Left colon (tissue), 2 donors: ENCODE data around the gene NADSYN1. TPM values are rescaled to one million over a fixed set of nuclear protein-coding genes. Genes with fewer than 3 reads are reported as not detected.
"Not testable (repeated sequence)": the region's sequence is repeated elsewhere in the genome, so short reads cannot be mapped to it uniquely, and the experiment has no call there.

Experiments used
- ATAC-seq: fragments of 200-7000 bp; cut with Tn5 transposase; one replicate; pipeline ENCODE4 v1.9.1; 2020; ENCODE audit warnings: mild to moderate bottlenecking, moderate library complexity
- DNase-seq, 2 donors: peaks; one replicate each; pipeline ENCODE4 v3.0.0-alpha.2; 2020
- intact Hi-C, 2 donors: fragments of 100-400 bp; cut with DNase I in 1 of 2; cut with micrococcal nuclease in 1 of 2; formaldehyde crosslinking; loops; one replicate each; pipeline versions ENCODE4 v1.11.2 to v1.14.0; 2022; cut with DNase I, micrococcal nuclease
- long read RNA-seq: library from polyadenylated mRNA; unstranded; transcript quantifications from one replicate; pipeline ENCODE4 v2.0.0, GENCODE V29; 2021
- total RNA-seq, 2 donors: library from RNA; stranded (reverse); fragmentation: NEBNext Ultra II Directional; extraction: Animal tissue kit (Norgen Biotek cat#: 25700); gene quantifications; one replicate each; pipeline ENCODE4 v1.2.1, GENCODE V29; 2021
- donor health status: DM: no; HTN: no; CAD: no.
- donor health status: DM: yes; HTN: yes; CAD: no.

NADSYN1 gene
- total RNA-seq, result 100 to 1,000 TPM; 140 to 165 TPM
- long read RNA-seq, transcript NADSYN1-201 (21 exons, 2,773 nt), result major isoform, 140 of 208 reads
- long read RNA-seq, partial matches to known transcripts, result 37 of 208 reads
- long read RNA-seq, other reads (novel, unspliced or antisense), result 26 of 208 reads

DNA sequence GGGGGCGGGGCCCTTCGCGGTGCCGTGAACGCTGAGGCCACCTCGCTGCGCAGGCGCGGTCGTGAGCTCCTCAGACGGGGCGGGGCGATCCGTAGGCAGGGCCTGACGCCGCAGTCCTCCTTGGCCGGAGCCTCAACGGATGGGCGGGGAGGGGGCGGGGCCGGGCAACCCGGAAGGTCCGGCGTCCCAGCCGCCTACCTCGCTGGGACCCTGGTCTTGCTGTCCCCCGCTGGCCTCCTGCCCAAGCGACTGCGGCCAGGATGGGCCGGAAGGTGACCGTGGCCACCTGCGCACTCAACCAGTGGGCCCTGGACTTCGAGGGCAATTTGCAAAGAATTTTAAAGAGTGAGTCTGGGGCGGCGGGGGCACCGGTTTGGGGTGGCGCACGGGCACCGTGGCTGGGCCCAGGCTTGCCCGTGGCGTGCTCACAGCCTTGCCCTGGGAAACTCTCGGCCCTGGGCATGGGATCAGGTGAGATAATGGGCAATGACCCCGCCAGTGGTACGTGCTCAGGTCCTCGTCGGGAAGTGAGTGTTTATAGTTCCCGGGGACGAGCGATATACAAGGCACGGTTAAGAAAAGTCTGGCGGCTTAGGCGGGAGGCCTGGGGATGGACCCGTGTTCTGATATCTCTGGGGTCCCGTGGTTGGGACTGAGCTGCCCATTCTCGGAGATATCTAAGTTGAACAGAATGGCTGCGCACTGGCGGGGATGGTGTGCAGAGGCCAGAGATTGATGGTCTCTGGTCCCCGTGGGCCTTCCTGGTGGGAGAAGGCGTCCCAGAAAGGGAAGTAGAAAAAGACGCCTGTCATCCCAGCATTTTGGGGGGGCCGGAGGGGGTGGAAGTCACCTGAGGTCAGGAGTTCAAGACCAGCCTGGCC is at the start of gene NADSYN1:
TSS of gene NADSYN1 (plus strand) at position 167 of the 881 bp plus-strand sequence. CDS start at position 261, 94 bp downstream.
- intact Hi-C loops, result no loop called here
- peak; percentile 76 for ATAC-seq
- DNase-seq, result peak; percentile 97 to 99

- intact Hi-C loops, result no loop called here
- no peak for ATAC-seq
- DNase-seq, result no peak
Measured at GRCh38 chr11:71404209-71404608, 48.8 kb upstream of the NADSYN1 start.

GRCh38 chr11:71406681-71407080 is 46.3 kb upstream of the NADSYN1 start:
- intact Hi-C loops, result no loop called here
- DNase-seq (no peak), ATAC-seq (no peak)

DNA sequence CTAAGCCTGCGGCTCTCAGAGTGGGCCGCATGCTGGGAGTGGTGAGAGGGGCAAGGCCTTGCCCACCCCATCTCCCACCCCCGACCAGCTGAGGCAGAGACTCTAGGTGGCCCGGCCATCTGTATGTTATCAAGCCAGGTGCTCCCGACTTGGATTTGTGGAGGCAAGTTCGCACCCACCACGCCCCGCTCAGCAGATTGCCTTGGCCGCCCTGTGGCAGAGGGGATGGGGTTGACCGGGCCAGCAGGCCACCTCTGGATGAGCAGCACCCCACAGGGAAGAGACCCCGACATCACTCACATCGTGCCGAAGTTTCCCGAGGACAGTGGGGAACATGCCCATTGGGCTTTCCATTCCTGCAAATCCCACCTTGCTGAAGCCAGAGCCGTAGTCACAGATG is 45.6 kb upstream of the NADSYN1 start:
- ATAC-seq (no peak), DNase-seq (no peak)
- intact Hi-C loops, result no loop called here

GRCh38 chr11:71408826-71409225 is 44.2 kb upstream of the NADSYN1 start:
- DNase-seq, result no peak
- ATAC-seq, result no peak
- intact Hi-C loops, result no loop called here

DNA sequence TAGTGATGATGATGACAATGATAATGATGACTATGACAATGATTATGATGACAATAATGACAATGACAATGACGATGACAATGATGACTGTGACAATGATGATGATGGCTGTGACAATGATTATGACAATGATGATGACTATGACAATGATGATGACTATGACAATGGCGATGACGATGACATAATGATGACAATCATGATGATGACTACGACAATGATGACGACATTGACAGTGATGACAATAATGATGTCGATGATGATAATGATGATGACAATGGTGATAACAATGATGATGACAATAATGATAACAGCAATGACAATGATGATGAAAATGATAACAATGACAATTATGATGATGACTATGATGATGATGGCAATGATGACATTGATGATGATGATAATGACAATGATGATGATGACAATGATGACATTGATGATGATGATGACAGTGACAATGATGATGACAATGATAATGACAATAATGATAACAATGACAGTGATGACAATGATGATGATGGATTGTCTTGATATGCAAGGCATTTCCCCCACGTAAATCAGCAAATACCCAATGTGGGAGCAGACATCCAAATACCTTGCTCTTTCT is 42.5 kb upstream of the NADSYN1 start:
- ATAC-seq, result no peak
- no peak for DNase-seq
- intact Hi-C loops, result no loop called here

DNA sequence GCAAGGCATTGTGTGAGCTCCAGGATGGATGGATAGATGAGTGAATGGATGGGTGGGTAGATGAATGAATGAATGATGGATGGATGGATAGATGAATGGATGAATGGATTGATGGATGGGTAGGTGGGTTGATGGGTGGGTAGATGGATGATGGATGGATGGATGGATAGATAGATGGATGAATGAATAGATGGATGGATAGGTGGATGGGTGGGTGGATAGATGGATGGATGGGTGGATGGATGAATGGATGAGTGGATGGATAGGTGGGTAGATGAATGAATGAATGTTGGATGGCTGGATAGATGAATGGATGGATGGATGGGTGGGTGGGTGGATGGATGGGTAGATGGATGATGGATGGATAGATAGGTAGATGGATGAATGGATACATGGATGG is 38.4 kb upstream of the NADSYN1 start:
- no peak for ATAC-seq
- intact Hi-C loops, result no loop called here
- DNase-seq, result no peak

- no peak for ATAC-seq
- intact Hi-C loops, result no loop called here
- no peak for DNase-seq
Measured at GRCh38 chr11:71418643-71419042, 34.4 kb upstream of the NADSYN1 start.

DNA sequence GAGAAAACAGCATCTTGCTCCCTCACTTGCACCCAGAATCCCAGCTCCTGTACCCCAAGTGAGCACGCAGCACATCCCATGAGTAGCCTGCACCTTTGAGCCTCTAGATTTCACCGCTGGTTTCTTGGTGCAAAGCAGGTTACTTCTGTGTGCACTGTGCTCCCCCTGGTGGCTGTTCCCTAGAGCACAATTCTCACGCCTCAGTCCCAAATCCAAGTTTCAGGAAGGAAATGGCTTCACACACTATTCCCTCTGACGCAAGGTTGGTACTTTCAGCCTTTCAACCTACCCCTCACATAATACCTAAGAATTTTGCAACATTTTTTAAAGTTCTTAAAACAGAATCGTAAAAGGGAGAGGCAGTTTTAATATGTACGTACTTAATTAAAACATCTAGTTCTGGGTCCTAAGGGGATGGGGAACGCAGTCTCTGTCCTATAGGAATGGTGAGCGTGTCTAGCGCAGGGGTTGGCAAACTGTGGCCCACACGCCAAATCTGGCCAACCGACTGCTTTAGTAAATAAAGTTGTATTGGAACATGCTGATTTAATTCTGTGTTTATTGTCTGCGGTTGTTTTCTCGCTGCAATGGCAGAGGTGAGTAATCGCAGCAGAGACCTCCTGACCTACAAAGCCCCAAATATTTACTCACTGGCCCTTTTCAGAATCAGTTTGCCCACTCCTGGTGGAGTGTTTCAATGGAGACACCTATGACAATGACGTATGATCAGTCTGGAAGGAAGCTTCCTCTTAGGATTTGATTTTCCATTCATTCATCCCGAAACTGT is 32.4 kb upstream of the NADSYN1 start:
- peak; percentile 84 for ATAC-seq
- intact Hi-C loops, result no loop called here
- peak in 1 of 2 donors; percentile 64 for DNase-seq

DNA sequence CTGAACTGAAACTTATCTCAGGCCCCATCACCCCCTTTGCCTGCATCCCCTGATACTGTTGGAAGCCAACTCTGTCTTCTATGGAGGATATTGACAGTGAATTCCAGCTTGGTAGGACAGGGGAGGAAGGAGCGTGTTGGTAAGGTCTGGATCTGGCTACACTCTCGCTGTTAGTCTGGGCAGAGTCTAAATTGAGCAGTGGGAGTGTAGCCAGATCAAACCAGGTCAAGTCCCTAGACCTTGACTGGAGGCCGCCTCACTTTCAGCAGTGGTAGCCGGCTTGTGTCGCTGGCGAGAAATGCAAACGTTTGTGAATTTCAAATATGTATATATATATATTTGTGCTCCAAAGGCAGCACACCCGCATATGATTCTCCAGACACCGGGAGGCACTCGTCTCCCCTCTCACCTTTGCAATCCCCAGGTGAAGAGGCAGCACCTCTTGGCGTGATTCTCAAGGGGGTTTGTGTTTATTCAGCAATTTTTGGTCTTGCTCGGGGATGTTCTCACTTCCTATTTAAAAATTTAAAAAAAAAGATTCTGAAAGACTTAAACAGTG is 31.5 kb upstream of the NADSYN1 start:
- no peak for DNase-seq
- ATAC-seq, result no peak

DNA sequence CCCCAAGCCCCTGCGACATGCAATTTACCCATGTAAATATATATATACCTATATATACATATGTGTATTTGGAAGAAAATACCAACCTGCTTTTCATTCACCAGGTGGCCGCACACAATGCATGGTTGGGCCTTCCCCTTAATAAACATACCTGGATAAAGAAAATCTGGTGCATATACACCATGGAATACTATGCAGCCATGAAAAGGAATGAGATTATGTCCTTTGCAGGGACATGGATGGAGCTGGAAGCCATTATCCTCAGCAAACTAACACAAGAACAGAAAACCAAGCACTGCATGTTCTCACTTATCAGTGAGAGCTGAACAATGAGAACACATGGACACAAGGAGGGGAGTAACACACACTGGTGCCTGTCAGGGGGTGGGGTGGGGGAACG is 30.7 kb upstream of the NADSYN1 start:
- ATAC-seq, DNase-seq, intact Hi-C loops: not testable (repeated sequence)

More for the DNA sequence above, 31.5 kb upstream of the NADSYN1 start:
- intact Hi-C loops, result no loop called here

GRCh38 chr11:71423181-71423790 is 29.7 kb upstream of the NADSYN1 start:
- DNase-seq (no peak), ATAC-seq (no peak)
- intact Hi-C loops, result no loop called here

GRCh38 chr11:71425409-71425808 is 27.6 kb upstream of the NADSYN1 start:
- intact Hi-C loops, result no loop called here
- ATAC-seq (no peak), DNase-seq (no peak)

DNA sequence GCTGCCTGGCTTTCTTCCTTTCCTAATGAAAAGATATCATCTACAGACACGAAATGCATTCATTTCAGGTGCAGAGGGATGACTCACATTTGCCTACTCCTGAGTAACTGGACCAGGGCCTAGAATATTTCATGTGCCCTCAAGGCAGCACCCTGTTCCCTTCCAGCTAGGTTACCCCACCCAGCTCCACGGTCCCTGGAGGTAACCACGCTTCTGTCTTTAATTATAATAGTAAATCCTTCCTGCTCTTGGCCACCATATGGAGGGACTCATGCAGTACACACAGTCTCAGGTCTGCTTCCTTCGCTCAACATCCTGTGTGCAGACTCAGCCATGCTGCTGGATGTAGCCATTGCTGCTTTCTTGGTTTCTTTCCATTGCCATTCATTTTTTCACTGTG is 27.1 kb upstream of the NADSYN1 start:
- ATAC-seq, result no peak

GRCh38 chr11:71426413-71426812 is 26.6 kb upstream of the NADSYN1 start:
- intact Hi-C loops, result no loop called here
- no peak for ATAC-seq

More for the DNA sequence above, 27.1 kb upstream of the NADSYN1 start:
- intact Hi-C loops, result no loop called here
- DNase-seq, result no peak

DNA sequence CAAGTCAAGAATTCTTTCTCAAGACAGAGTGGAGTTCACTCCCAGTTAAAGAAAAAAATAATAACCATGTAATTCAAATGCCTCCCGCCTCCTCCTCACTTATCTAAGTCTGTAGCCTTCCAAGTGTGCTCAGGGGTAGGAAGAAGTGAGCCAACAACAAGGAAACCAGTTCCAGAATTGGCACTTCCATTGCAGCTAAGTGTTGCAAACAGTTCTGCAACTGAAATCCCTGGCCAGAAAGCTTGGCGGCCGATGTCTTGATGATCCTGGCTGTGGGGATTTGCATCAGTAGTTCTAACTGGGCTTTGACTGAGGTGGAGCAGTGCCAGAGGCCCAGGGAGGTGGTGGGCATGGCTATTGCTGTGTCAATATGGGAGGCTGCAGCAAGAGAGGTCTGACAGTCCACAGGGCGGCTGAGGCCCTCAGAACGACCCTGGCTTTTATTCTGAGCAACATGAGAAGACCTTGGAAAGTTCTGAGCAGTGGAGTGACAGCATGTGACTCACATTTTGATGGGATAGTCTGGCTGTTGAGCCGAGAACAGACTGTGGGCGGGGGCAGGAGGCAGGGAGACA is 24.1 kb upstream of the NADSYN1 start:
- DNase-seq (no peak), ATAC-seq (no peak)
- intact Hi-C loops, result no loop called here

More at GRCh38 chr11:71426413-71426812, 26.6 kb upstream of the NADSYN1 start:
- DNase-seq, result no peak

- ATAC-seq, result no peak
- no peak for DNase-seq
- intact Hi-C loops, result no loop called here
Measured at GRCh38 chr11:71429701-71430100, 23.3 kb upstream of the NADSYN1 start.

DNA sequence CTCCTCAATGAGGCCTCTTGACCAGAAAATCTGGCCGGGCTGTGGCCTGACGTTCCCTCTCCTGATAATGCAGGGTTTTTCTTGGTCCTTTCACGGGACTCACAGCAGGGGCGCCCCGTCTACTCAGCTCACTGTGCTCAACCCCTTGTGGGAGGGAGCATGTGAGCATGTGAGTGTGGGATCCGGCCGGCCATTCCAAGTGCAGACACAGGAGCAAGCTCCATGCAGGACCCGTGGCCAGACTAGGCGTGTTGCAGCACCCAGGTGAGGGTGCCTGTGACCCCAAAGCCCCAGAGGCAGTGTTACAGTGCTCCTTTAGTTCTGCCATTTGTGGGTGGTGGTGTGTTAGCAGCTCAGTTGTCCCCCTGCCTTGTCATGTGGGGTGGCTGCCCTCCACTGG is 22.8 kb upstream of the NADSYN1 start:
- intact Hi-C loops, result no loop called here
- DNase-seq (no peak), ATAC-seq (no peak)
